Endothelial cell of umbilical vein (primary cell): Measurements from ENCODE around the gene TBPL1. TPM values are rescaled to one million over a fixed set of nuclear protein-coding genes. Genes with fewer than 3 reads are reported as not detected.

Experiments used
- BruUV-seq: library from RNA; stranded (reverse); fragments of 400-500 nt; replicated peaks from 2 replicates; lab custom pipeline; 2021; lab: Mats Ljungman, UMichigan
- CTCF ChIA-PET: fragments of 300-600, 350-600 bp; sonication (Branson Sonifier 250); formaldehyde crosslinking; loops from one replicate; lab custom pipeline; 2021; ENCODE audit warnings: antibody characterized with exemption, inconsistent platforms; lab: Charles Lee
- POLR2A ChIA-PET: fragments of 300-600, 350-600 bp; sonication (Branson Sonifier 250); formaldehyde crosslinking; loops from one replicate; lab custom pipeline; 2021; ENCODE audit warnings: antibody characterized with exemption, inconsistent platforms; lab: Charles Lee
- DNase-seq: peaks from one replicate; pipeline ENCODE4 v3.0.0-alpha.2; 2011; ENCODE audit warnings: low read depth, low spot score
- FAIRE-seq: peaks from 2 replicates; lab custom pipeline; 2011; peaks lifted over from hg19 to GRCh38; lab: Jason Lieb, UNC
- H2AFZ ChIP-seq: 2 replicates; pipeline ENCODE4 v1.6.0; 2012; ENCODE audit warnings: low read depth, low read length, control low read depth, inconsistent platforms
- H3K27ac ChIP-seq: 2 replicates; pipeline ENCODE4 v1.5.1; 2011; ENCODE audit warnings: low read depth, mild to moderate bottlenecking, control low read depth, low read length, moderate library complexity; ENCODE audit not compliant: insufficient read depth
- H3K27me3 ChIP-seq, 2 experiments: 2 replicates each; pipeline versions ENCODE4 v1.6.0 to v1.6.1; 2011; ENCODE audit warnings: low read length in 2 of 2, mixed read lengths in 1 of 2; ENCODE audit not compliant: control insufficient read depth in 2 of 2, insufficient read depth in 2 of 2
- H3K36me3 ChIP-seq, 2 experiments: 2 replicates in 1 of 2; 3 replicates in 1 of 2; pipeline ENCODE4 v1.5.1; 2011; ENCODE audit warnings: low read length in 2 of 2, mild to moderate bottlenecking in 1 of 2, moderate library complexity in 1 of 2; ENCODE audit not compliant: control insufficient read depth in 2 of 2, insufficient read depth in 2 of 2; ENCODE audit errors: extremely low read depth in 1 of 2
- H3K4me1 ChIP-seq: 3 replicates; pipeline ENCODE4 v1.5.1; 2011; ENCODE audit warnings: mild to moderate bottlenecking, low read length; ENCODE audit not compliant: control insufficient read depth, insufficient read depth; ENCODE audit errors: extremely low read depth
- H3K4me2 ChIP-seq: 2 replicates; pipeline ENCODE4 v1.6.1; 2011; ENCODE audit warnings: low read length, control low read depth, mixed read lengths; ENCODE audit not compliant: insufficient read depth
- H3K4me3 ChIP-seq, 3 experiments: fragments of 200-600 bp in 1 of 3; sonication (generic), shearing (Covaris generic) in 1 of 3; replicated peaks in 1 of 3; 2 replicates each; pipeline ENCODE4 v1.5.1; 2011 to 2016; ENCODE audit warnings: control low read depth in 3 of 3, low read length in 3 of 3, mild to moderate bottlenecking in 2 of 3, inconsistent platforms in 1 of 3, low read depth in 1 of 3, moderate library complexity in 1 of 3; ENCODE audit not compliant: insufficient read depth in 1 of 3
- H3K79me2 ChIP-seq: 2 replicates; pipeline ENCODE4 v1.6.0; 2012; ENCODE audit warnings: low read length, inconsistent platforms; ENCODE audit not compliant: control insufficient read depth, insufficient read depth
- H3K9ac ChIP-seq: replicated peaks from 2 replicates; pipeline ENCODE3; 2011; ENCODE audit warnings: low read length, control low read depth; ENCODE audit not compliant: insufficient read depth; ENCODE audit errors: extremely low read depth
- H3K9me1 ChIP-seq: replicated peaks from 3 replicates; pipeline ENCODE4 v1.6.0; 2011; ENCODE audit warnings: mild to moderate bottlenecking, low read length; ENCODE audit not compliant: control insufficient read depth, insufficient read depth; ENCODE audit errors: extremely low read depth
- H3K9me3 ChIP-seq: replicated peaks from 2 replicates; pipeline ENCODE4 v1.5.1; 2012; ENCODE audit warnings: low read length, inconsistent platforms; ENCODE audit not compliant: control insufficient read depth, insufficient read depth
- H4K20me1 ChIP-seq: replicated peaks from 2 replicates; pipeline ENCODE3; 2011; ENCODE audit warnings: mild to moderate bottlenecking, low read length; ENCODE audit not compliant: control insufficient read depth, insufficient read depth; ENCODE audit errors: extremely low read depth
- EZH2 ChIP-seq: IDR thresholded peaks from 2 replicates; pipeline ENCODE4 v1.6.1; 2012; ENCODE audit warnings: borderline replicate concordance, low read depth, mild to moderate bottlenecking, moderate library complexity, low read length, inconsistent platforms; ENCODE audit not compliant: severe bottlenecking
- FOS ChIP-seq: IDR thresholded peaks from 2 replicates; pipeline ENCODE4 v1.6.1; 2011; ENCODE audit warnings: mild to moderate bottlenecking, low read length, moderate library complexity, borderline replicate concordance; ENCODE audit not compliant: insufficient read depth
- GATA2 ChIP-seq: IDR thresholded peaks from 2 replicates; pipeline ENCODE4 v1.7.0; 2011; ENCODE audit warnings: low read depth, mild to moderate bottlenecking, moderate library complexity, mixed read lengths, low read length; ENCODE audit not compliant: insufficient read length, insufficient read depth
- JUN ChIP-seq: IDR thresholded peaks from 2 replicates; pipeline ENCODE4 v1.6.1; 2011; ENCODE audit warnings: borderline replicate concordance, low read depth; ENCODE audit not compliant: insufficient read length, insufficient read depth
- MYC ChIP-seq: IDR thresholded peaks from one replicate; pipeline ENCODE4 v1.6.1; 2011; ENCODE audit warnings: mild to moderate bottlenecking, low read depth, low read length
- POLR2A ChIP-seq: IDR thresholded peaks from 2 replicates; pipeline ENCODE4 v1.6.1; 2012; ENCODE audit warnings: low read depth, mild to moderate bottlenecking, control low read depth, low read length
- POLR2AphosphoS5 ChIP-seq: IDR thresholded peaks from 2 replicates; pipeline ENCODE4 v1.6.1; 2012; ENCODE audit warnings: low read depth, mild to moderate bottlenecking, control low read depth, low read length, moderate library complexity; ENCODE audit not compliant: insufficient read depth
- dilution Hi-C: fragments of 300-500 bp; cut with MboI; formaldehyde crosslinking; loops from one replicate; pipeline ENCODE4 v1.15.0; 2019; ENCODE audit warnings: low sequenced_read_pairs; ENCODE audit not compliant: extremely low pct_ligation_motif_present
- intact Hi-C: fragments of 100-400 bp; cut with micrococcal nuclease; formaldehyde crosslinking; loops from one replicate; pipeline ENCODE4 v1.10.0; 2022
- polyA plus RNA-seq, 4 experiments: library from polyadenylated mRNA; depleted of rRNA in 3 of 4; stranded (reverse) in 3 of 4; unstranded in 1 of 4; fragments of >200 nt; gene quantifications; 2 replicates each; pipeline versions ENCODE4 v1.2.1 to v1.2.3, GENCODE V29; 2011 to 2012; ENCODE audit warnings: missing spikeins in 1 of 4
- total RNA-seq: library from RNA; stranded (reverse); gene quantifications from 2 replicates; pipeline ENCODE4 v1.2.3, GENCODE V29; 2021
- TF ChIP-seq, protein P1 (sequence below): IDR thresholded peaks from 2 replicates; pipeline ENCODE4 v1.6.1; 2011; ENCODE audit not compliant: insufficient read depth, insufficient read length
- TF ChIP-seq, protein P2 (sequence below), 2 donors: IDR thresholded peaks; 1 replicate in 1 of 2; 2 replicates in 1 of 2; pipeline ENCODE4 v1.5.1; 2011; ENCODE audit warnings: low read length in 2 of 2, mild to moderate bottlenecking in 2 of 2, moderate library complexity in 2 of 2, control low read depth in 1 of 2, inconsistent platforms in 1 of 2, low read depth in 1 of 2; ENCODE audit not compliant: insufficient read depth in 1 of 2; ENCODE audit errors: extremely low read depth in 1 of 2

The TBPL1 gene
- total and polyA plus RNA-seq, 2 donors (not counting 3 experiments of a cell fraction or from before 2014, with no cell fraction given) = 19.6 to 31.2 TPM

DNA sequence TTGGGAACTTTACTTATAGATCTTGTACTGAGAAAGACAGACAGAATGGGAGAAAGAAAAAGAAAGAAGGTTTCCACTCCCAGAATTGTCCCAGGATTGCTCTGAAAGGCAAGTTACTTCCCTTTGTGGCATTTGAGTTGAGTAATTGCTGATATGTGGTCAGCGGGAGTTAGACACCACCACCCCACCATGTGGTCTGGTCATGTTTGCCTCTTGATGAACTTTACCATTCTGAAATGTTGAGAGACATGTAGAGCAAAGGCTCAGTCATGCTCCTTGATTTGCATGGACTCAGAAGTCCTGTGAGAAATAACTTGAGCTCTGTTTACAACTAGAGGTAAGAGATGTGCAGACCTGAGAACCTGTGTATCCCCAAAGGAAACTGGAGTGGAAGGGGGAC, 47.0 kb upstream of the TBPL1 start:
- FAIRE-seq (no peak), DNase-seq (no peak)
- H3K9ac ChIP-seq = no peak overlapping the region
- no peaks in the 10 kb centered on the region for H3K4me1 ChIP-seq
- dilution Hi-C loops = no loop called here
- no peak overlapping the region for H3K4me2 ChIP-seq
- H3K27ac ChIP-seq = no peak overlapping the region
- H3K36me3 ChIP-seq = no peaks in the 10 kb centered on the region
- no peaks in the 10 kb centered on the region for H4K20me1 ChIP-seq
- peaks cover 17 to 31% of the 10 kb centered on the region in 2 experiments for H3K27me3 ChIP-seq
- no peaks in the 10 kb centered on the region for H3K9me1 ChIP-seq
- CTCF ChIA-PET = interaction anchor here (1.6 to 2.5 kb wide), 3 partner anchors 11 to 18 kb away, joined by 4 to 21 read pairs (median 9); no protein-coding TSS in a partner anchor
- no peak overlapping the region for H3K4me3 ChIP-seq
- intact Hi-C loops = no loop called here
- H2AFZ ChIP-seq = no peak overlapping the region
- TF ChIP-seq POLR2AphosphoS5 (no peak), EZH2 (no peak), POLR2A (no peak), JUN (no peak), FOS (no peak), GATA2 (no peak), MYC (no peak)
- TF ChIP-seq, protein P1, sequence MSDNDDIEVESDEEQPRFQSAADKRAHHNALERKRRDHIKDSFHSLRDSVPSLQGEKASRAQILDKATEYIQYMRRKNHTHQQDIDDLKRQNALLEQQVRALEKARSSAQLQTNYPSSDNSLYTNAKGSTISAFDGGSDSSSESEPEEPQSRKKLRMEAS = no peak
- TF ChIP-seq, protein P2, sequence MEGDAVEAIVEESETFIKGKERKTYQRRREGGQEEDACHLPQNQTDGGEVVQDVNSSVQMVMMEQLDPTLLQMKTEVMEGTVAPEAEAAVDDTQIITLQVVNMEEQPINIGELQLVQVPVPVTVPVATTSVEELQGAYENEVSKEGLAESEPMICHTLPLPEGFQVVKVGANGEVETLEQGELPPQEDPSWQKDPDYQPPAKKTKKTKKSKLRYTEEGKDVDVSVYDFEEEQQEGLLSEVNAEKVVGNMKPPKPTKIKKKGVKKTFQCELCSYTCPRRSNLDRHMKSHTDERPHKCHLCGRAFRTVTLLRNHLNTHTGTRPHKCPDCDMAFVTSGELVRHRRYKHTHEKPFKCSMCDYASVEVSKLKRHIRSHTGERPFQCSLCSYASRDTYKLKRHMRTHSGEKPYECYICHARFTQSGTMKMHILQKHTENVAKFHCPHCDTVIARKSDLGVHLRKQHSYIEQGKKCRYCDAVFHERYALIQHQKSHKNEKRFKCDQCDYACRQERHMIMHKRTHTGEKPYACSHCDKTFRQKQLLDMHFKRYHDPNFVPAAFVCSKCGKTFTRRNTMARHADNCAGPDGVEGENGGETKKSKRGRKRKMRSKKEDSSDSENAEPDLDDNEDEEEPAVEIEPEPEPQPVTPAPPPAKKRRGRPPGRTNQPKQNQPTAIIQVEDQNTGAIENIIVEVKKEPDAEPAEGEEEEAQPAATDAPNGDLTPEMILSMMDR (IDR thresholded peaks at IDR 0.05; ENCODE audit: extremely low read depth in 1 of 2, insufficient read depth in 1 of 2, low read depth in 1 of 2, low read length in 2 of 2) = no peak
- POLR2A ChIA-PET = no interaction called here
- no peaks in the 10 kb centered on the region for H3K9me3 ChIP-seq
- no peaks in the 10 kb centered on the region for H3K79me2 ChIP-seq
- BruUV-seq = no TSS peak
